ENCODE results near the gene MATN1.

MATN1 gene

GRCh38 chr1:30742963-30743559 lies 19.7 kb upstream of the MATN1 start:
- TF ChIP-seq, protein P1, sequence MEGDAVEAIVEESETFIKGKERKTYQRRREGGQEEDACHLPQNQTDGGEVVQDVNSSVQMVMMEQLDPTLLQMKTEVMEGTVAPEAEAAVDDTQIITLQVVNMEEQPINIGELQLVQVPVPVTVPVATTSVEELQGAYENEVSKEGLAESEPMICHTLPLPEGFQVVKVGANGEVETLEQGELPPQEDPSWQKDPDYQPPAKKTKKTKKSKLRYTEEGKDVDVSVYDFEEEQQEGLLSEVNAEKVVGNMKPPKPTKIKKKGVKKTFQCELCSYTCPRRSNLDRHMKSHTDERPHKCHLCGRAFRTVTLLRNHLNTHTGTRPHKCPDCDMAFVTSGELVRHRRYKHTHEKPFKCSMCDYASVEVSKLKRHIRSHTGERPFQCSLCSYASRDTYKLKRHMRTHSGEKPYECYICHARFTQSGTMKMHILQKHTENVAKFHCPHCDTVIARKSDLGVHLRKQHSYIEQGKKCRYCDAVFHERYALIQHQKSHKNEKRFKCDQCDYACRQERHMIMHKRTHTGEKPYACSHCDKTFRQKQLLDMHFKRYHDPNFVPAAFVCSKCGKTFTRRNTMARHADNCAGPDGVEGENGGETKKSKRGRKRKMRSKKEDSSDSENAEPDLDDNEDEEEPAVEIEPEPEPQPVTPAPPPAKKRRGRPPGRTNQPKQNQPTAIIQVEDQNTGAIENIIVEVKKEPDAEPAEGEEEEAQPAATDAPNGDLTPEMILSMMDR (conservative IDR thresholded peaks at IDR 0.05; ENCODE audit: low read depth, low read length), result no peak
- H3K4me3 ChIP-seq (ENCODE audit: low read length), result no peak overlapping the region
- no peak for DNase-seq (ENCODE audit: low read depth)

DNA sequence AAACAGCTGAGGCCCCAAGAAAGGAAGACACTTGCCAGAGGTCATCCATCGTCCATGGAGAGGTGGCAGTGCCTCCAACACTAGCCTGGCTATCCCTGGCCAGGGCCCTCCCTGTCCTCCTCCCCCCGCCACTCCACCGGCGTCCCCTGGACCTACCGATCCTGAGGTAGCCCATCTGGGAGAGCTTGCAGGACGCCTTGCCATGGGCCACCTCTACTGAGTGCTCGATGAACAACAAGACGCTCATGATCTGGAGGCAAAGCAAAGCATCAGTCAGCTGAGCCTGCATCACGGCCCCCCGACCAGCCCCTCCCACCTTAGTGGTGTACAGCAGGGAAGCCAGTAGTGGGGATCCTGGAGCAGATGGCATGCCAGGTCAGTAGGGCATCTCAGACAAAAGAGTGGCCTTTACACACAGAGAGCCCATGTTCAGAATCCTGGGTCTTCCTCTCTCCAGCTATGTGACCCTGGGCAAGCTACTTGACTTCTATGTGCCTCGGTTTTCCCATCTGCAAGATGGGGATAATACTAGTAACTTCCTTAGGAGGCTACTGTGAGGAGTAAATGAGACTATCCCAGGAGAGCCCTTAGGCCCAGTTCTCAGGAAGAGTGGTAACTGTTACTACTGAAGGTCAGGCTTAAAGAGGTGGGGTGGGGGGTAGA lies 19.0 kb upstream of the MATN1 start:
- TF ChIP-seq, protein P1 (conservative IDR thresholded peaks at IDR 0.05; ENCODE audit: low read depth, low read length), result no peak
- H3K4me3 ChIP-seq (ENCODE audit: low read length), result no peak overlapping the region
- no peak for DNase-seq (ENCODE audit: low read depth)

- TF ChIP-seq, protein P1 (conservative IDR thresholded peaks at IDR 0.05; ENCODE audit: low read depth, low read length), result no peak
- H3K4me3 ChIP-seq (ENCODE audit: low read length), result no peak overlapping the region
- DNase-seq (ENCODE audit: low read depth), result no peak
These were observed 18.0 kb upstream of the MATN1 start for GRCh38 chr1:30741239-30741894.

GRCh38 chr1:30740251-30741238 lies 17.2 kb upstream of the MATN1 start:
- DNase-seq (ENCODE audit: low read depth), result no peak
- H3K4me3 ChIP-seq (ENCODE audit: low read length), result no peak overlapping the region
- TF ChIP-seq, protein P1 (conservative IDR thresholded peaks at IDR 0.05; ENCODE audit: low read depth, low read length), result no peak

GRCh38 chr1:30739601-30740000 lies 16.2 kb upstream of the MATN1 start:
- TF ChIP-seq, protein P1 (conservative IDR thresholded peaks at IDR 0.05; ENCODE audit: low read depth, low read length), result no peak
- DNase-seq (ENCODE audit: low read depth), result no peak
- no peak overlapping the region for H3K4me3 ChIP-seq (ENCODE audit: low read length)

DNA sequence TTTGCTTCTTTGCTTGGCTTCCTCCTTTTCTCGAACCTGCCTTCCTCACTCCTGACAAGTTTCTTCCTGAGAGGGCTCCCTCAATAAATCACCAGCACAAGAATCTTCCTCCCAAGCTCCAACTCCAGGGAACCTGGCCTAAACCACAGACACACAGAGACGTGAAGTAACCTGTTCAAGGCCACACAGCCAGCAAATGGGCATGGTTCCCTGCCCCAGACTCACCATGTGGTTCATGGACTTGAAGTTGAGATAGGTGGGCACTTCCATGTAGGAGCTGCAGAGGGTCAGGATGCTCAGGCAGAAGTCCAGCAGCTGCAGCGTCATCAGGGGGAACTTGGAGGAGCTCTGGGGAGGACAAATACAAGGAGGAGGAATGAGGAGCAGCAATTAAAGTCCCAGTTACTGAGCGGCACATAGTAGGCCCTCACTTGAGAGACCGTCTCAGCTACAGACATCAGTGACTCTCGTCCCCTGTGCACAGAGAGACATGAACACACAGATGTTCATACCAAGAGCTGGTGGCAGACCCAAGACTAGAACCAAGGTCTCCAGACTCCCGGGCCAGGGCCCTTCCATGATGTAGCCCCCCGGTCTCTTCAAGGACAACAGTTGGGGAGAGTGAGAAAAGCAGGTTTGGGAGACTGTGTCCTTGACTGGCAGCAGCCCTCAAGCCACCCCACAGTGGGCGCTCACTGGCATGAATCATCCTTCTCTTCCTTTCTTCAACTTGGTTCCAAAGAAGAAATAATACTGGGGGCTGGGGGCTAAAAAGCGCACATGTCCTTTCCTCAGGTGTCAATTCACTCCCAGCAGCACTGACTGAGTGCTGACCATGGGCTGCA lies 15.6 kb upstream of the MATN1 start:
- DNase-seq (ENCODE audit: low read depth), result no peak
- H3K4me3 ChIP-seq (ENCODE audit: low read length), result no peak overlapping the region
- TF ChIP-seq, protein P1 (conservative IDR thresholded peaks at IDR 0.05; ENCODE audit: low read depth, low read length), result no peak
